ENCODE results near the gene F2RL1.

The F2RL1 gene

GRCh38 chr5:76813982-76814562 lies 4.8 kb upstream of the F2RL1 start:
- Histone ChIP-seq H3K9me3 (replicated peaks; ENCODE audit: insufficient read depth, low read length) (no peaks in the 10 kb centered on the region), H3K4me3 (ENCODE audit: low read length) (no peak overlapping the region), H3F3A (ENCODE audit: insufficient read depth, low read length) (no peaks in the 10 kb centered on the region), H3K4me1 (ENCODE audit: low read length) (no peaks in the 10 kb centered on the region), H3K36me3 (replicated peaks; ENCODE audit: insufficient read depth, low read length) (no peaks in the 10 kb centered on the region), H4K20me1 (ENCODE audit: insufficient read depth, low read length) (no peaks in the 10 kb centered on the region), H3K79me2 (ENCODE audit: low read length) (no peaks in the 10 kb centered on the region), H3K4me2 (ENCODE audit: low read depth, low read length) (no peak overlapping the region), H3K27me3 (replicated peaks; ENCODE audit: insufficient read depth, low read length) (no peaks in the 10 kb centered on the region; the same call in 1 of the 2 replicates), H2AFZ (ENCODE audit: low read length) (no peak overlapping the region), H3K9me2 (replicated peaks; ENCODE audit: insufficient read depth, low read length) (no peaks in the 10 kb centered on the region), H3K27ac (ENCODE audit: low read length) (no peak overlapping the region), H3K9ac (ENCODE audit: low read length) (no peak overlapping the region)
- no peak for TF ChIP-seq CTCF (IDR thresholded peaks at IDR 0.05; ENCODE audit: low read length)
- no peak for TF ChIP-seq EZH2 (optimal IDR thresholded peaks at IDR 0.05; ENCODE audit: low read depth, low read length)
- TF ChIP-seq EZH2phosphoT487 (IDR thresholded peaks at IDR 0.05; ENCODE audit: low read length) = no peak
- DNase-seq = no peak

- no peaks in the 10 kb centered on the region for H3K36me3 ChIP-seq (replicated peaks; ENCODE audit: insufficient read depth, low read length)
- H3K4me3 ChIP-seq (ENCODE audit: low read length) = no peak overlapping the region
- TF ChIP-seq EZH2phosphoT487 (IDR thresholded peaks at IDR 0.05; ENCODE audit: low read length) = no peak
- TF ChIP-seq EZH2 (optimal IDR thresholded peaks at IDR 0.05; ENCODE audit: low read depth, low read length) = no peak
- TF ChIP-seq CTCF (IDR thresholded peaks at IDR 0.05; ENCODE audit: low read length) = no peak
- no peak overlapping the region for H3K4me2 ChIP-seq (ENCODE audit: low read depth, low read length)
- no peak overlapping the region for H3K9ac ChIP-seq (ENCODE audit: low read length)
- no peaks in the 10 kb centered on the region for H3K4me1 ChIP-seq (ENCODE audit: low read length)
- no peaks in the 10 kb centered on the region for H4K20me1 ChIP-seq (ENCODE audit: insufficient read depth, low read length)
- H3K79me2 ChIP-seq (ENCODE audit: low read length) = no peaks in the 10 kb centered on the region
- no peak overlapping the region for H3K27ac ChIP-seq (ENCODE audit: low read length)
- H2AFZ ChIP-seq (ENCODE audit: low read length) = no peak overlapping the region
- H3F3A ChIP-seq (ENCODE audit: insufficient read depth, low read length) = no peaks in the 10 kb centered on the region
- H3K9me2 ChIP-seq (replicated peaks; ENCODE audit: insufficient read depth, low read length) = no peaks in the 10 kb centered on the region
- no peaks in the 10 kb centered on the region; the same call in 1 of the 2 replicates for H3K27me3 ChIP-seq (replicated peaks; ENCODE audit: insufficient read depth, low read length)
- no peaks in the 10 kb centered on the region for H3K9me3 ChIP-seq (replicated peaks; ENCODE audit: insufficient read depth, low read length)
- DNase-seq = no peak
These were observed 2.6 kb upstream of the F2RL1 start for GRCh38 chr5:76816110-76816831.

- Histone ChIP-seq H3K9me3 (replicated peaks; ENCODE audit: insufficient read depth, low read length) (no peaks in the 10 kb centered on the region), H3K79me2 (ENCODE audit: low read length) (no peaks in the 10 kb centered on the region), H3K36me3 (replicated peaks; ENCODE audit: insufficient read depth, low read length) (no peaks in the 10 kb centered on the region), H3K4me1 (ENCODE audit: low read length) (no peaks in the 10 kb centered on the region), H2AFZ (ENCODE audit: low read length) (no peak overlapping the region), H3K27me3 (replicated peaks; ENCODE audit: insufficient read depth, low read length) (no peaks in the 10 kb centered on the region; the same call in 1 of the 2 replicates), H3K9me2 (replicated peaks; ENCODE audit: insufficient read depth, low read length) (no peaks in the 10 kb centered on the region), H3K9ac (ENCODE audit: low read length) (no peak overlapping the region), H3K27ac (ENCODE audit: low read length) (no peak overlapping the region), H3K4me2 (ENCODE audit: low read depth, low read length) (no peak overlapping the region), H3F3A (ENCODE audit: insufficient read depth, low read length) (no peaks in the 10 kb centered on the region), H4K20me1 (ENCODE audit: insufficient read depth, low read length) (no peaks in the 10 kb centered on the region), H3K4me3 (ENCODE audit: low read length) (no peak overlapping the region)
- DNase-seq = no peak
- no peak for TF ChIP-seq CTCF (IDR thresholded peaks at IDR 0.05; ENCODE audit: low read length)
- no peak for TF ChIP-seq EZH2 (optimal IDR thresholded peaks at IDR 0.05; ENCODE audit: low read depth, low read length)
- TF ChIP-seq EZH2phosphoT487 (IDR thresholded peaks at IDR 0.05; ENCODE audit: low read length) = no peak
These were observed 1.2 kb downstream of the F2RL1 start for GRCh38 chr5:76819851-76820525.
